Neutrophil (primary cell): Measurements from ENCODE around the gene PAMR1.

ENCODE experiments used
- H3K27ac ChIP-seq: fragments of 200-600 bp; sonication (generic); 2 replicates; pipeline ENCODE4 v1.5.1; 2016; ENCODE audit warnings: mild to moderate bottlenecking, moderate library complexity
- H3K27me3 ChIP-seq: fragments of 200-600 bp; sonication (generic); 2 replicates; pipeline ENCODE4 v1.6.0; 2016; ENCODE audit warnings: mild to moderate bottlenecking
- H3K36me3 ChIP-seq: fragments of 200-600 bp; sonication (generic); 2 replicates; pipeline ENCODE4 v1.5.1; 2017
- H3K4me1 ChIP-seq, 2 experiments: fragments of 200-600 bp in 1 of 2; sonication (generic) in 1 of 2; 1 replicate in 1 of 2; 2 replicates in 1 of 2; pipeline versions ENCODE4 v1.5.1 to v1.6.1; 2013 to 2016; ENCODE audit warnings: low read depth in 1 of 2, low read length in 1 of 2, mild to moderate bottlenecking in 1 of 2, moderate library complexity in 1 of 2; ENCODE audit not compliant: control insufficient read depth in 1 of 2, insufficient read depth in 1 of 2
- H3K4me3 ChIP-seq, 2 experiments: fragments of 200-600 bp in 1 of 2; sonication (generic) in 1 of 2; 1 replicate in 1 of 2; 2 replicates in 1 of 2; pipeline ENCODE4 v1.5.1; 2013 to 2016; ENCODE audit warnings: low read depth in 1 of 2, low read length in 1 of 2, mild to moderate bottlenecking in 1 of 2, moderate library complexity in 1 of 2
- H3K9me3 ChIP-seq: fragments of 200-600 bp; sonication (generic); 2 replicates; pipeline ENCODE4 v1.5.1; 2016
- TF ChIP-seq, protein P1 (sequence below): fragments of 200-600 bp; sonication (generic); IDR thresholded peaks from 2 replicates; pipeline ENCODE4 v1.5.1; 2016; ENCODE audit warnings: antibody characterized with exemption

The PAMR1 gene

DNA sequence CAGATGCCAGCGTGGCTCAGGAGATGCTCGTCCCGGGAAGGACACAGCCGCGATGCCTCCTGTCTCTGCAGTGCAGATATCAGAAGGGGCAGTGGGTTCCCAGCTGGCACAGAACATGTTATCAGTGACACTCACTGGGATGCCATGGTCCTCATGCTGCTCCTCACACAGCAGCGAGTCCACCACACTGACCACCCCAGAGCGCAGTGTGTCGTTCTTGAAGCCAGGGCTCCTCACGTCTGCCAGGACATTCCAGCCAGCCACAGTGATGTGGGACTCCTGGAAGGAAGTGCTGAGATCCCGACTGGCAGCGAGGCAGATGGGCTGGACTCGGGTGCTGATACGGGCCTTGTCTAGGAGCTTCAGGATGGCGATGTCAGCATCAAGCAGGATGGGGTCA lies 93.0 kb downstream of the PAMR1 start:
- H3K36me3 ChIP-seq = no peaks in the 10 kb centered on the region
- no peak overlapping the region for H3K27ac ChIP-seq
- H3K27me3 ChIP-seq = peaks cover 73% of the 10 kb centered on the region
- TF ChIP-seq, protein P1, sequence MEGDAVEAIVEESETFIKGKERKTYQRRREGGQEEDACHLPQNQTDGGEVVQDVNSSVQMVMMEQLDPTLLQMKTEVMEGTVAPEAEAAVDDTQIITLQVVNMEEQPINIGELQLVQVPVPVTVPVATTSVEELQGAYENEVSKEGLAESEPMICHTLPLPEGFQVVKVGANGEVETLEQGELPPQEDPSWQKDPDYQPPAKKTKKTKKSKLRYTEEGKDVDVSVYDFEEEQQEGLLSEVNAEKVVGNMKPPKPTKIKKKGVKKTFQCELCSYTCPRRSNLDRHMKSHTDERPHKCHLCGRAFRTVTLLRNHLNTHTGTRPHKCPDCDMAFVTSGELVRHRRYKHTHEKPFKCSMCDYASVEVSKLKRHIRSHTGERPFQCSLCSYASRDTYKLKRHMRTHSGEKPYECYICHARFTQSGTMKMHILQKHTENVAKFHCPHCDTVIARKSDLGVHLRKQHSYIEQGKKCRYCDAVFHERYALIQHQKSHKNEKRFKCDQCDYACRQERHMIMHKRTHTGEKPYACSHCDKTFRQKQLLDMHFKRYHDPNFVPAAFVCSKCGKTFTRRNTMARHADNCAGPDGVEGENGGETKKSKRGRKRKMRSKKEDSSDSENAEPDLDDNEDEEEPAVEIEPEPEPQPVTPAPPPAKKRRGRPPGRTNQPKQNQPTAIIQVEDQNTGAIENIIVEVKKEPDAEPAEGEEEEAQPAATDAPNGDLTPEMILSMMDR = no peak
- no peaks in the 10 kb centered on the region for H3K4me1 ChIP-seq
- H3K9me3 ChIP-seq = no peaks in the 10 kb centered on the region
- no peak overlapping the region for H3K4me3 ChIP-seq

DNA sequence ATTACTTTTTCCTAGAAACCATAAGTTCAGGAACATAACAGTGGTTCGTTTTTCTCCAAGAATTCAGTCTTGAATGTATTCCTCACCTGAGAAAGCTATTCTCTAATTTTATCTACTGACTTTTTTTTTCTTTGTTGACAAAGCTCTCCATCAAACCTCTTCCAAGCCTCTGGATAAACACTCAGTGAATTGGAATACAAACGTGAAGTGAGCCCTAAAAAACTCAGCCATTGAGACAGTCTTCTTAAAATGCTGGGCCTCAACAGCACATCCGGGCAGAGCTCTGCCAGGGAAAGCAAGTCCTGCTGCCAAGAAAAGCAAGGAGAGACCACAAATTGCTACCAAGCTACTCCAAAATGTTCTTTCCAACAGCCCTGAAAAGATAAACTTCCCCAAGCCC lies 98.3 kb downstream of the PAMR1 start:
- Histone ChIP-seq H3K27me3 (peaks cover 93% of the 10 kb centered on the region), H3K36me3 (no peaks in the 10 kb centered on the region), H3K27ac (no peak overlapping the region), H3K9me3 (no peaks in the 10 kb centered on the region), H3K4me1 (no peaks in the 10 kb centered on the region), H3K4me3 (no peak overlapping the region)
- TF ChIP-seq, protein P1 = no peak

DNA sequence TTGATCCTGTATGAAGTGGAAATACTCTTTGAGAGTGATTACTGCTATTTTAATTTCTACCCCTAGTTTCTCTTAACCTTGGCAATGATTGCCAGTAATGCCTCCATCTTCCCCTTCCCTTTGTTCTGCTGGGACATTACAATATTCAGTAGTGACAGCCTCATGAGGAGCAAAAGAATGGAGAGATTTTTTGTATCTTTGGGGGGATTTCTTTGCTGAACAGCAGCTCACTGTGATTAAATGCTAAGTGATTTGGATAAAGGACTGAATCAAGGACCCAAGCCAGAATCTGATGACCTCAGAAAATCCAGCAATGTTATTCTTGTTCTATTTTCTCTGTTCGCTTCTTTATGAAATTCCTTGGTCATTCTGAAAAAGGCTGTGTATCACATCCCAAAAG lies 99.1 kb downstream of the PAMR1 start:
- H3K9me3 ChIP-seq = no peaks in the 10 kb centered on the region
- no peaks in the 10 kb centered on the region for H3K4me1 ChIP-seq
- H3K4me3 ChIP-seq = no peak overlapping the region
- H3K36me3 ChIP-seq = no peaks in the 10 kb centered on the region
- no peak overlapping the region for H3K27ac ChIP-seq
- TF ChIP-seq, protein P1 = no peak
- H3K27me3 ChIP-seq = peaks cover 93% of the 10 kb centered on the region

DNA sequence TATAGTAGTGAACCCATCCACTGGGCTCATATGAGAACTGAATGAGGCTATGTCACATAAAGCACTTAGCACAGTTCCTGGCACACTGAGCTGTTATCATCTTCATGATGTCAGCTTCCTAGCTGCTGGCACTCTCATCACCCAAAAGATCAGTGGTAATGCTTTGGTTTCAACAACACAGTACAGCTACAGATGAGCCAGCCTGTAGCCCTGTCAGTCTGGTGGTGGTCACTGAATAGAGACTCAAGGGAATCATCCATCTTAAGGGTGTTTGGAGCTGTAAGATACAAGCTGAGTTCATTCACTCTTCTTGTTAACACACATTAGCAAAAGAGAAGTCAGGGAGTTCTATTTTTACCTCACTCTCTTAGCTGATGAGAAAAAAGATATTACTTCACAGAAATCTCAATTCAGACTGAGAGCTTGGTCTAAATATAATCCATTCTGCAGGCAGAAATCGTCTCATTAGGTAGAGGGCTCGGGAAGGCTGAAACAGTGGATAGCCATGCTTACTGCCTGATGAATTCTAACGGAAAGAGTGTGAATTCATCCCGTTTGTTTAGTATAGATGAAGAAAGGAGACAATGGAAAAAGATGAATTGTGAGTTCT lies 99.7 kb downstream of the PAMR1 start:
- Histone ChIP-seq H3K9me3 (no peaks in the 10 kb centered on the region), H3K4me1 (no peaks in the 10 kb centered on the region), H3K27me3 (peaks cover 93% of the 10 kb centered on the region), H3K4me3 (no peak overlapping the region), H3K27ac (no peak overlapping the region), H3K36me3 (no peaks in the 10 kb centered on the region)
- TF ChIP-seq, protein P1 = no peak

DNA sequence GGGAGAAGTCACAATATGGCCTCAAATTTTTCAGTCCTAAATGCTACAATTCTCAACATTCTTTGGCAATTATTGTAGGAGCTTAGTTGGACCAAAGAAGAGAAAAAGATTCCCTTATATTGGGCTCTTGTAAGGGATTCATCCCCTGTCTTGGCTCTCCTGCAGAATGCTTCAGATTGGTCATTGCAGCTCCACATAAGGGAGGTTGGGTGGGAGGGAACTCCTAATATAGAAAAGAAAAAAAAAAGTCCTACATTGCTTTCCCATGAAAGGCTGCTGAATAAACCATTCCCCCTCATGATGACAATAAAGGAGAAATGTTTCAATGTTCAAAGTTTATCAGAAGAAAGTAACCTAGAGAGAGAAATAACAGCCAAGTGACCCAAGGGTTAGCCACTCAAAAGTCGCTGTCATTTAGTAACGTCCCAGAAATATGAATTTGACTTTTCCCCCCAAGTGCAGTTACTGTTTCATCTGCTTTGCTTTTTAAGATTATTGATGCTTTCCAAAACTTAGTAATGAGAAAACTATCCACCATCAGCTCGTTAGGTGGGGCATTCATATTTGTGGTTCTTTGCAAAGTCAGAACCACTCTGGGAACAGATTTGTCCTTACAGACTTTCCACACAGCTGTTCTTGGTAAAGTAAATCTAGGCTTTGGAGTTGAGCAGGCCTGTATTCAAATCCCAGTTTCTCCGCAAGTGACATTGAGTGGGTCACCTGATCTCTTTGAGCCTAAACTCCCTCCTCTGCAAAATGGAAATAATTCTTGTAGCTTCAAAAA lies 101.1 kb downstream of the PAMR1 start:
- no peaks in the 10 kb centered on the region for H3K9me3 ChIP-seq
- H3K27me3 ChIP-seq = peaks cover 96% of the 10 kb centered on the region
- H3K4me3 ChIP-seq = no peak overlapping the region
- H3K27ac ChIP-seq = no peak overlapping the region
- no peaks in the 10 kb centered on the region for H3K36me3 ChIP-seq
- H3K4me1 ChIP-seq = no peaks in the 10 kb centered on the region
- TF ChIP-seq, protein P1 = no peak
